Right lobe of liver (tissue), 6 donors: ENCODE results near the gene SRRM3. TPM values are rescaled to one million over a fixed set of nuclear protein-coding genes. Genes with fewer than 3 reads are reported as not detected.
"Not testable (repeated sequence)": the region's sequence is repeated elsewhere in the genome, so short reads cannot be mapped to it uniquely, and the experiment has no call there.

Experiments used
- ATAC-seq, 4 donors: fragments of 200-7000 bp; cut with Tn5 transposase; one replicate each; pipeline ENCODE4 v1.9.1; 2020; ENCODE audit warnings: mild to moderate bottlenecking in 4 of 4, moderate library complexity in 4 of 4
- DNase-seq, 3 donors: peaks; one replicate each; pipeline ENCODE4 v3.0.0-alpha.2; 2020
- H3K27ac ChIP-seq, 3 donors: fragments of 200-600 bp; one replicate each; pipeline ENCODE4 v1.8.0; 2022
- H3K27me3 ChIP-seq, 2 donors: fragments of 200-600 bp; one replicate each; pipeline ENCODE4 v1.8.0; 2022
- H3K36me3 ChIP-seq, 4 donors: fragments of 200-600 bp; sonication (generic) in 1 of 4; one replicate each; pipeline versions ENCODE4 v1.5.1 to v1.8.0; 2017 to 2022; ENCODE audit warnings: control low read depth in 1 of 4
- H3K4me1 ChIP-seq, 4 donors: fragments of 200-600 bp; sonication (generic) in 1 of 4; one replicate each; pipeline versions ENCODE4 v1.5.1 to v1.8.0; 2017 to 2022; ENCODE audit warnings: control low read depth in 1 of 4
- H3K4me3 ChIP-seq, 3 donors: fragments of 200-600 bp; one replicate each; pipeline ENCODE4 v1.8.0; 2022
- H3K9me3 ChIP-seq, 4 donors: fragments of 200-600 bp; sonication (generic) in 1 of 4; one replicate each; pipeline versions ENCODE4 v1.5.1 to v1.8.0; 2017 to 2022; ENCODE audit warnings: control low read depth in 1 of 4
- CTCF ChIP-seq, 4 donors: fragments of 200-600 bp in 3 of 4; fragments of 450-650 bp in 1 of 4; IDR thresholded peaks; one replicate each; pipeline versions ENCODE4 v1.5.1 to v1.8.0; 2016 to 2022; ENCODE audit warnings: antibody characterized with exemption in 4 of 4, mild to moderate bottlenecking in 2 of 4
- POLR2A ChIP-seq: fragments of 450-650 bp; IDR thresholded peaks from one replicate; pipeline ENCODE4 v1.6.1; 2017; ENCODE audit warnings: antibody characterized with exemption, mild to moderate bottlenecking
- WGBS: methylation state at CpG from one replicate; pipeline ENCODE4 v1.1.6; 2018; ENCODE audit warnings: low coverage, low lambda C conversion rate; ENCODE audit not compliant: insufficient coverage; ENCODE audit errors: missing lambda C conversion rate; 5-methylcytosine and 5-hydroxymethylcytosine counted together
- intact Hi-C, 2 donors: fragments of 100-400 bp; cut with DNase I; formaldehyde crosslinking; loops; one replicate each; pipeline versions ENCODE4 v1.11.2 to v1.14.1; 2022
- total RNA-seq, 6 experiments: library from RNA; depleted of rRNA in 2 of 6; stranded (reverse); fragments of >200 nt in 2 of 6; fragmentation: NEBNext Ultra II Directional in 3 of 6; extraction: Animal tissue kit (Norgen Biotek cat#: 25700) in 3 of 6; gene quantifications; one replicate each; pipeline versions ENCODE4 v1.1.0 to v1.2.4, GENCODE V29; 2016 to 2023
- donor health status: DM: no; HTN: yes; CAD: no.
- donor health status: DM: no; HTN: no; CAD: no.
- donor health status: DM: no; HTN: no; CAD: no.
- donor health status: DM: no; HTN: yes; CAD: no.
- donor health status: DM: no; HTN: yes; CAD: no.

Gene SRRM3
- total RNA-seq, 6 experiments from 2014 or later, result 0.14 to 0.37 (median 0.19) TPM; not detected in 2

GRCh38 chr7:76267107-76267893, 65.6 kb downstream of the SRRM3 start:
- peak in 1 of 4 donors; percentile 23 for ATAC-seq
- peaks cover 0 to 8% of the 10 kb centered on the region in 2 donors for H3K27me3 ChIP-seq
- WGBS, result 0% methylated on average over 1 of the region's 68 CpGs
- H3K9me3 ChIP-seq, result no peaks in the 10 kb centered on the region
- H3K27ac ChIP-seq, result no peak overlapping the region
- no peak for TF ChIP-seq POLR2A
- TF ChIP-seq CTCF (IDR thresholded peaks at IDR 0.05), result no peak
- no peak for DNase-seq
- H3K4me1 ChIP-seq, result peaks cover 0 to 7% (median 0%) of the 10 kb centered on the region in 4 donors
- H3K4me3 ChIP-seq, result peak overlapping the region; percentile 9 to 26 (median 23)
- H3K36me3 ChIP-seq, result no peaks in the 10 kb centered on the region
- intact Hi-C loops, result loop anchor here in 1 of 2 donors (10.0 kb wide), 1 partner anchor 82 kb away; no protein-coding TSS in a partner anchor

DNA sequence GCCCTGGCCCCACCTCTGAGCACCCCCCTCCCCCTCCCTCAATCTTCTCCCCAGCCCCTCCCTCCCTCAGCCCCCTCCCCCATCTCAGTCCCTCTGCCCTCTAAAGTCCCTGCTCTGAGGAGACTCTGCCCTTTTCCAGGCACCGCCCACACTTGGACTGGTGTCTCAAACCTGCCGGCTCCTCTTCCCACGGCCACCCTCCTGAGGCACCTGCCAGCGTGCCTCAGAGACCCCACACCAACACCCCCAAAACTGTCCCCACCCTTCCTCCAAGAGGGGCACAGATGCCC, 66.1 kb downstream of the SRRM3 start:
- ATAC-seq, result peak in 3 of 4 donors; percentile 21 to 45 (median 34)
- intact Hi-C loops, result loop anchor here in 1 of 2 donors (10.0 kb wide), 1 partner anchor 83 kb away; no protein-coding TSS in a partner anchor

DNA sequence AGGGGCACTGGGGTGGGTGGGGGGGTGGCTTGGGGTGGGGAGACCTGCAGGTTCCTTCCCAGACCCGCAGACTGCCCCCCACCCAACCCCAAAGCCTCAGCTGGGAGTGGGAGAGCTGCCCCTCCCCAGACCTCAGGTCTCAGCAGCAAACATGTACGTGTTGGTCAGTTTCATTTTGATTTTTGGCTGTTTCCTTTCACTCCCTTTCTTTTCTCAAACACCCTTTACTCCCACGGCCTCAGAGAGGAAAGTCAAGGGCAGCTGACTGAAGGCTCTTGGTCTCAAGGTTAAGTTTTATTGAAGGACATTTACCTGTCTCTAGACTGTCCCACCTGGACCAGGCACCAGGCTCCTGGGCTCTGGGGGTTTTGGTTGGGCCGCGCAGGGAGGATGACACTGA, 66.7 kb downstream of the SRRM3 start:
- peak in 3 of 4 donors; percentile 11 to 25 (median 14) for ATAC-seq
- TF ChIP-seq POLR2A, result no peak
- no peak for TF ChIP-seq CTCF (IDR thresholded peaks at IDR 0.05)
- Histone ChIP-seq H3K4me3 (no peak overlapping the region), H3K9me3 (no peaks in the 10 kb centered on the region), H3K36me3 (no peaks in the 10 kb centered on the region), H3K27ac (no peak overlapping the region), H3K27me3 (peaks cover 0 to 8% of the 10 kb centered on the region in 2 donors), H3K4me1 (peaks cover 0 to 7% (median 0%) of the 10 kb centered on the region in 4 donors)
- intact Hi-C loops, result loop anchor here in 1 of 2 donors (10.0 kb wide), 1 partner anchor 84 kb away; no protein-coding TSS in a partner anchor
- DNase-seq, result no peak
- WGBS, result 21% methylated on average over 4 of the region's 5 CpGs

More for the DNA sequence above, 66.1 kb downstream of the SRRM3 start:
- Histone ChIP-seq H3K27ac (no peak overlapping the region), H3K27me3 (peaks cover 0 to 8% of the 10 kb centered on the region in 2 donors), H3K4me1 (peaks cover 0 to 7% (median 0%) of the 10 kb centered on the region in 4 donors), H3K9me3 (no peaks in the 10 kb centered on the region), H3K4me3 (no peak overlapping the region), H3K36me3 (no peaks in the 10 kb centered on the region)
- no peak for DNase-seq
- 21% methylated on average over 4 of the region's 4 CpGs for WGBS
- TF ChIP-seq POLR2A (no peak), CTCF (IDR thresholded peaks at IDR 0.05) (no peak)

DNA sequence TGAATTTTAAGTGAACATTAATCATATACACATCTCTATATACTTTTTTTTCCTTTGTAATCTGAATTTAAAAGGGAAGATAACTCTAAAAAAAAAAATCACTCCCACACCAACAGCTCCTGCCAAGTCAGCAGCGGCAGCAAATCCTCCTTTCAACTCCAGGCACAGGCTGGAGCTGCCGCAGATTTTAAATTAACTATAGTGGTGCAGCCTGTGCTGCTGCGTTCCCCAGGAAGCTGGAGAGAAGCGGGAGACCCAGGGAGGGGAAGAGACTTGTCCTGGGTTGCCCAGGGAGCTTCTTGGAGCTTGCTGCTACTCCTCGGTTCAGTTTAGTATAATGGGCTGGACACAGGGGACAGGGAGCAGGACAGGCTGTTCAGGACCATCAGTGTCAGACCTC, 68.2 kb downstream of the SRRM3 start:
- Histone ChIP-seq H3K36me3 (no peaks in the 10 kb centered on the region), H3K4me1 (peaks cover 0 to 7% (median 0%) of the 10 kb centered on the region in 4 donors), H3K27me3 (peaks cover 0 to 8% of the 10 kb centered on the region in 2 donors), H3K27ac (no peak overlapping the region), H3K4me3 (no peak overlapping the region), H3K9me3 (no peaks in the 10 kb centered on the region)
- 22% methylated on average over 5 of the region's 5 CpGs for WGBS
- intact Hi-C loops, result loop anchor here in 1 of 2 donors (10.0 kb wide), 1 partner anchor 85 kb away; no protein-coding TSS in a partner anchor
- TF ChIP-seq CTCF (IDR thresholded peaks at IDR 0.05) (no peak), POLR2A (no peak)
- DNase-seq (no peak), ATAC-seq (no peak)

DNA sequence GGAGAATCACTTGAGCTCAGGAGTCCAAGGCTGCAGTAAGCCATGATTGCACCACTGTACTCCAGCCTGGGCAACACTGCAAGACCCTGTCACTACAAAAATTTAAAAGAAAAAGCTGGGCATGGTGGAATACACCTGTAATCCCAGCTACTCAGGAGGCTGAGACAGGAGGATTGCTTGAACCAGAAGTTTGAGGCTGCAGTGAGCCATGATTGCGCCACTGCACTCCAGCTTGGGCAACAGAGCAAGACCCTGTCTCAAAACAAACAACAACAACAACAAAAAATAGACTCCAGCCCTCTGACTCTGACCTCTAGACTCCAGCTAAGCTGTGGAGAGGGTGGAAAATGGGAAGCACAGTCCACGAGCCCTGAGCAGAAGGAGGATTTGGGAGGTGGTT, 69.7 kb downstream of the SRRM3 start:
- H3K36me3 ChIP-seq, H3K27ac ChIP-seq, ATAC-seq, H3K9me3 ChIP-seq, intact Hi-C loops, DNase-seq, H3K27me3 ChIP-seq, H3K4me1 ChIP-seq, H3K4me3 ChIP-seq: not testable (repeated sequence)
- WGBS, result 40% methylated on average over 1 of the region's 2 CpGs
